GM13977 (cell line): ENCODE results near the gene HDHD3.

Experiments
- DNase-seq: peaks from one replicate; pipeline ENCODE4 v3.0.0; 2012; ENCODE audit warnings: low spot score
- in situ Hi-C: fragments of 300-500 bp; cut with MboI; formaldehyde crosslinking; loops from one replicate; pipeline ENCODE4 v1.12.0; 2022; ENCODE audit warnings: low sequenced_read_pairs, low pct_unique_long_range_greater_than_20kb, mixed read lengths, inconsistent platforms; ENCODE audit not compliant: unreplicated experiment
- TF ChIP-seq, protein P1 (sequence below): IDR thresholded peaks from 2 replicates; pipeline ENCODE4 v1.5.1; 2012; ENCODE audit warnings: mild to moderate bottlenecking, control low read depth; ENCODE audit not compliant: insufficient read depth; ENCODE audit errors: extremely low read depth, missing control alignments

Gene HDHD3

DNA sequence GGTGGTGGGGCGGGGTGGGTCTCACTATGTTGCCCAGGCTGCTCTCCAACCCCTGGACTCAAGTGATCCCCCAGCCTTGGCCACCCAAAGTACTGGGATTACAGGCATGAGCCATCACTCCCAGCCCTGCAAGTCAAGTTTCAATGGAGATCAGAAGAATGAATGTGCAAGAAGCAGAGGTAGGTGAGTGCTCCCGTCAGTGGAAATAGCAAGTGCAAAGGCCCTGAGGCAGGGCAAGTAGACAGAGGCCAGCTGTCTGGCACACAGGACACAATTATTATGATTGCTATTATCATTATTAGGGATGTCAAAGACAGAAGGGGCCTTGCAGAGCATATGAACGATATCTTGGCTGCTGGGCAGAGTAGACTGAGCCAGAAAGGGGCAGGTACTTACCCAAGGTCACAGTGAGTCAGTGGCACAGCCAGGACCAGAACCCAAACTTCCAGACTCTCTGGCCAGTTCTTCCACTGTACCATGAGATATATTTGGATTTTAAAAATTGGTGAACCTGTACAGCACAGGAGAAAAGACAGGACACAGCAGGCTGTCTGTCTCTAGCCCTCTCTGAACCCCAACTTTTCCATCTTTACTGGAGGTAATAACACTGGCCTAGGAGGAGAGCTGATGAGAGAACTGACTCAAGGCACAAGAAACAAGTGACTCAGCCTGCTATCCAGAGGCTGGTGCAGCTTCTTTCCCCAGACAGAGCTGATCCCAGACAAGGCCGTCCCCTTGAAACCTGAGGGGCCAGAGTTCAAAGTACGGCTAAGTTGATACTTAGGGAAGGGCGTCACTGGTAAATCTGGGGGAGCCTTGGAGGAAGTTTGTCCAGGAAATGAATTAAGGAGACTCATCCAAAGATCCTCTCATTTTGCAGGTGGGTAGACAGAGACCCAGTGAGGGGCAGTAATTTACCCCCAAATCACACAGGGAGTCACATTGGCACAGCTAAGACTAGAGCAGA is 1.4 kb downstream of the HDHD3 start:
- in situ Hi-C loops = no loop called here
- DNase-seq = no peak
- TF ChIP-seq, protein P1, sequence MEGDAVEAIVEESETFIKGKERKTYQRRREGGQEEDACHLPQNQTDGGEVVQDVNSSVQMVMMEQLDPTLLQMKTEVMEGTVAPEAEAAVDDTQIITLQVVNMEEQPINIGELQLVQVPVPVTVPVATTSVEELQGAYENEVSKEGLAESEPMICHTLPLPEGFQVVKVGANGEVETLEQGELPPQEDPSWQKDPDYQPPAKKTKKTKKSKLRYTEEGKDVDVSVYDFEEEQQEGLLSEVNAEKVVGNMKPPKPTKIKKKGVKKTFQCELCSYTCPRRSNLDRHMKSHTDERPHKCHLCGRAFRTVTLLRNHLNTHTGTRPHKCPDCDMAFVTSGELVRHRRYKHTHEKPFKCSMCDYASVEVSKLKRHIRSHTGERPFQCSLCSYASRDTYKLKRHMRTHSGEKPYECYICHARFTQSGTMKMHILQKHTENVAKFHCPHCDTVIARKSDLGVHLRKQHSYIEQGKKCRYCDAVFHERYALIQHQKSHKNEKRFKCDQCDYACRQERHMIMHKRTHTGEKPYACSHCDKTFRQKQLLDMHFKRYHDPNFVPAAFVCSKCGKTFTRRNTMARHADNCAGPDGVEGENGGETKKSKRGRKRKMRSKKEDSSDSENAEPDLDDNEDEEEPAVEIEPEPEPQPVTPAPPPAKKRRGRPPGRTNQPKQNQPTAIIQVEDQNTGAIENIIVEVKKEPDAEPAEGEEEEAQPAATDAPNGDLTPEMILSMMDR = no peak

DNA sequence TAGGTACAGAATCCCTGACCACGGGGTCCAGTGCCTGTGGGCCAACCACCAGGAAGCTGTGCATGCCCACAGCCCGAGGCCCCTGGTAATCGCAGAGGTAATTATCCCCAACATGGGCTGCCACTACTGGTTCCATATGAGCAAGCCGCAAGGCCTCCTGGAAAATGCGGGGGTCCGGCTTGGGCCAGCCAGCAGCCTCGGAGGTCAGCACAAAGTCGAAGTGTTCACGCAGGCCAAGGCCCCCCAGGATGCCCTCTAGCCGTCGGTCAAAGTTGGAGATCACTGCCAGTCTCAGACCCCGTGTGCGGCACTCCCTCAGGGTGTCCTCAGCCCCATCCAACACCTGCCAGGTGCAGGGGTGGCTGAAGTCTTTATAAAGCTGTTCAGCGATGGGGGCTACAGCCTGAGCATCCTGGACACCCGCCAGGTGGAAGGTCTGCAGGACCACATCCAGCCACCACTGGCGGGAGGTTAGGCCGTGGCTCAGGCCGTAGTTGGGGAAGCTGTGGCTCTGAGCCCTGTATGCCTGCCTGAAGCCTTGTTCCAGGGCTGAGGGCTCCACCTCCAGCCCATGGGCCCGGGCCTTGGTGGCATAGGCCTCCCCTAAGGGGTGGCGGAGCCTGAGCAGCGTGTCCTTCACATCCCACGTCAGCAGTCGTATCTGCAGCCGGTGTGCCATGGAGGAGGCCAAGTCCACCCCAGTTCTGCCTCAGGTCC is 3.0 kb downstream of the HDHD3 start:
- in situ Hi-C loops = no loop called here
- TF ChIP-seq, protein P1 = no peak

DNA sequence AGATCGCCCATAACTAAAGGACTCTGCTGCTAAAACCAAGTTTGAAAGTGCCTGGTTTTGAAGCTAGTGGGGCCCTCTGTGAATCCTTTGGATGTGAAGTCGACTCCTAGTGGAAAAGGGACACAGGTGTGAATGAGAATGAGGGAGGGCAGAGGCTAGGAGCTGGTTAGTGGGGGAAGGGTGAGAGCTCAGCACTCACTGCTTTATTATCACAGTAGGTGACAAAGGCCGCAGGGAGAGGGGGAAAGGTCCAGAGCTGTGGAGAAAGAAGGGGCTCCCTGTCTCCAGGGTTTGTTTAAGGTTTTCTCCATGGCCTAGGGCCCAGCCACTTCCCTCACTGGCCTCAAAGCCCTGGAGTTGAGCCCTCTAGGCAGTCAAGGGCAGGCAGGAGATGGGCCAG is 3.5 kb downstream of the HDHD3 start:
- DNase-seq = no peak

More for the DNA sequence above, 3.0 kb downstream of the HDHD3 start:
- no peak for DNase-seq

DNA sequence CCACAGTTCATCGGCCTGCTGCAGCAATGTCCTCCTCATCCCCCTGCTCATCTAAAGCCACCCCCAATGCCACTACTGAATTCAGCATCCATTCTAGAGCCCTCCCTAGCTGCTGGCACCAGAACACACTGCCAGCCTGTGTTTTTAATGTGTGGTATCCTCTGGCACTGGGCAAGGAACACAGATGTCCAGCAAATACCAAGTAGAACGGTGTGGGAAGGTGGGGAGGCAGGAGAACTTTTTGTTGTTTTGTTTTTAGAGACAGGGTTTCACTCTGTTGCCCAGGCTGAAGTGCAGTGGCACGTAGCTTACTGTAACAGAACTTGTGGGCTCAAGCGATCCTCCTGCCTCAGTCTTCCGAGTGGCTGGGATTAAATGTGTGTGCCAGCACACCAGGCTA is 4.7 kb downstream of the HDHD3 start:
- no peak for DNase-seq
- TF ChIP-seq, protein P1 = no peak
- in situ Hi-C loops = no loop called here

More for the DNA sequence above, 3.5 kb downstream of the HDHD3 start:
- TF ChIP-seq, protein P1 = no peak
- in situ Hi-C loops = no loop called here

DNA sequence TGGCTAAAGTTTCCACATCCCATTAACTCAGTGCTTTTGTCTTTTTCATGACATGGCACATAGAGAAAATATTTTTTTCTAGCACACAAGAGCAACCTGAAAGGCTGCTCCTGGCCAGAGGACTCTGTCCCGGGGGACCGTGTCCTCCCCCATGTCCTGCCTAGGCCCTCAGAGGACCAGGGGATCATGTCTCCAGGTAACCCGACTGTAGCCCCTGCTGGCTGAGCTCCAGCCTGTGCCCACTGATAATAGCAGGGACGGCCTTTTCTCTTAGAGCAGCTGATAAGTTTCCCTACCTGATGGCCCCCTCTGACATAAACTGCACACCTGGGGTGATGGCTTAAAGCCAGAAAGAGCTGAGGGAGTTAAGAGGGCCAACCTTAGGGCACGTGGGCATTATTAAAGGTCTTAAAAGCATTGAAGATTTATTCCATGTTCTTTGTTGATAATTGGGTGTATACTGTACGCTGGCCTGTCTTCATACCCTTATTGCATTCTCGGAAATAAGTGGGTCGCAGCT is 5.9 kb downstream of the HDHD3 start:
- TF ChIP-seq, protein P1 = no peak
- in situ Hi-C loops = no loop called here
- DNase-seq = no peak

DNA sequence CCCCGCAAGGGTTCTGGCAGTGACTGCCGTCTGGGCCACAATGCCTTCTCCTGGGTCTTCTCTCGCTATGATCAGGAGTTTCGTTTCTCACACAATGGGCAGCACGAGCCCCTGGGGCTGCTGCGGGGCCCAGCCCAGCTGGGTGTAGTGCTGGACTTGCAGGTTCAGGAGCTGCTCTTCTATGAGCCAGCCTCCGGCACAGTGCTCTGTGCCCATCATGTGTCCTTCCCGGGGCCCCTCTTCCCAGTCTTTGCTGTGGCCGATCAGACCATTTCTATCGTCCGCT is 7.0 kb downstream of the HDHD3 start:
- DNase-seq = no peak
- TF ChIP-seq, protein P1 = no peak
- in situ Hi-C loops = no loop called here
